WTC11 (cell line): ENCODE data around the gene SPDL1. TPM values are rescaled to one million over a fixed set of nuclear protein-coding genes. Genes with fewer than 3 reads are reported as not detected.

Experiments
- ATAC-seq: fragments of 200-7000 bp; cut with Tn5 transposase; 2 replicates; pipeline ENCODE4 v1.10.0; 2021; ENCODE audit warnings: mild to moderate bottlenecking, moderate library complexity
- CTCF ChIA-PET: fragments of 300-600 bp; sonication (Branson Sonifier 250); formaldehyde crosslinking; loops from one replicate; lab custom pipeline; 2021; ENCODE audit warnings: antibody characterized with exemption; lab: Charles Lee
- POLR2A ChIA-PET: fragments of 350-600 bp; sonication (Branson Sonifier 250); formaldehyde crosslinking; loops from one replicate; lab custom pipeline; 2021; ENCODE audit warnings: antibody characterized with exemption; lab: Charles Lee
- DNase-seq: peaks from one replicate; pipeline ENCODE4 v3.0.0; 2021; ENCODE audit warnings: low spot score
- H3K27ac Mint-ChIP-seq: 2 replicates; pipeline ENCODE4 v1.8.0; 2021; ENCODE audit warnings: mixed read lengths
- H3K27me3 Mint-ChIP-seq: 2 replicates; pipeline ENCODE4 v1.8.0; 2021; ENCODE audit warnings: low read depth, mild to moderate bottlenecking, moderate library complexity, mixed read lengths
- H3K36me3 Mint-ChIP-seq: 2 replicates; pipeline ENCODE4 v1.8.0; 2021; ENCODE audit warnings: mixed read lengths
- H3K4me1 Mint-ChIP-seq: 2 replicates; pipeline ENCODE4 v1.8.0; 2022; ENCODE audit warnings: mixed read lengths
- H3K4me3 Mint-ChIP-seq: 2 replicates; pipeline ENCODE4 v1.8.0; 2021; ENCODE audit warnings: mild to moderate bottlenecking, moderate library complexity, mixed read lengths
- H3K9me3 Mint-ChIP-seq: 2 replicates; pipeline ENCODE4 v1.8.0; 2021; ENCODE audit warnings: mixed read lengths
- ATF3 ChIP-seq: sonication (generic); formaldehyde crosslinking; conservative IDR thresholded peaks from 2 replicates; pipeline ENCODE4 v1.8.1; 2022; ENCODE audit warnings: mild to moderate bottlenecking, missing genetic modification reagents
- CREB1 ChIP-seq: sonication (generic); formaldehyde crosslinking; IDR thresholded peaks from 2 replicates; pipeline ENCODE4 v1.8.0; 2023; ENCODE audit warnings: mild to moderate bottlenecking, missing genetic modification reagents
- ELF4 ChIP-seq: sonication (generic); formaldehyde crosslinking; IDR thresholded peaks from 2 replicates; pipeline ENCODE4 v1.8.1; 2022; ENCODE audit warnings: low read depth, mild to moderate bottlenecking, moderate library complexity, missing genetic modification reagents
- ESRRA ChIP-seq: sonication (generic); formaldehyde crosslinking; IDR thresholded peaks from 2 replicates; pipeline ENCODE4 v1.8.1; 2022; ENCODE audit warnings: mild to moderate bottlenecking, missing genetic modification reagents, borderline replicate concordance
- FOXJ3 ChIP-seq: sonication (generic); formaldehyde crosslinking; IDR thresholded peaks from 2 replicates; pipeline ENCODE4 v1.9.0; 2021; ENCODE audit warnings: missing genetic modification reagents, mild to moderate bottlenecking, borderline replicate concordance
- GTF2I ChIP-seq: fragments of 250-450 bp; sonication (Bioruptor Pico); conservative IDR thresholded peaks from 2 replicates; pipeline ENCODE4 v1.4.0; 2021; ENCODE audit warnings: mild to moderate bottlenecking
- HMGXB4 ChIP-seq: sonication (generic); formaldehyde crosslinking; IDR thresholded peaks from 2 replicates; pipeline ENCODE4 v1.8.1; 2023; ENCODE audit warnings: mild to moderate bottlenecking, moderate library complexity, missing genetic modification reagents
- NFYB ChIP-seq: sonication (generic); formaldehyde crosslinking; conservative IDR thresholded peaks from 2 replicates; pipeline ENCODE4 v1.8.0; 2022; ENCODE audit warnings: low read depth, missing genetic modification reagents
- PREB ChIP-seq: sonication (generic); formaldehyde crosslinking; IDR thresholded peaks from 2 replicates; pipeline ENCODE4 v1.8.1; 2022; ENCODE audit warnings: mild to moderate bottlenecking, missing genetic modification reagents, moderate library complexity, borderline replicate concordance
- RELA ChIP-seq: sonication (generic); formaldehyde crosslinking; IDR thresholded peaks from 2 replicates; pipeline ENCODE4 v1.8.1; 2022; ENCODE audit warnings: missing genetic modification reagents, mild to moderate bottlenecking, borderline replicate concordance
- SMAD4 ChIP-seq: sonication (generic); formaldehyde crosslinking; IDR thresholded peaks from 2 replicates; pipeline ENCODE4 v1.8.0; 2022; ENCODE audit warnings: mild to moderate bottlenecking, missing genetic modification reagents
- SP1 ChIP-seq: sonication (generic); formaldehyde crosslinking; conservative IDR thresholded peaks from 2 replicates; pipeline ENCODE4 v1.8.1; 2022; ENCODE audit warnings: missing genetic modification reagents
- TEAD4 ChIP-seq: sonication (generic); formaldehyde crosslinking; IDR thresholded peaks from 2 replicates; pipeline ENCODE4 v1.8.0; 2022; ENCODE audit warnings: mild to moderate bottlenecking, missing genetic modification reagents
- ZBTB21 ChIP-seq: sonication (generic); formaldehyde crosslinking; IDR thresholded peaks from 2 replicates; pipeline ENCODE4 v1.8.1; 2023; ENCODE audit warnings: mild to moderate bottlenecking, missing genetic modification reagents, borderline replicate concordance
- ZNF416 ChIP-seq: fragments of 250-450 bp; sonication (Bioruptor Pico); IDR thresholded peaks from 2 replicates; pipeline ENCODE4 v1.9.0; 2021; ENCODE audit warnings: mild to moderate bottlenecking, inconsistent platforms
- ZSCAN18 ChIP-seq: fragments of 250-450 bp; sonication (Bioruptor Pico); IDR thresholded peaks from 2 replicates; pipeline ENCODE4 v2.1.2; 2022; ENCODE audit warnings: mild to moderate bottlenecking, moderate library complexity
- total RNA-seq: library from RNA; stranded (reverse); gene quantifications from 3 replicates; pipeline ENCODE4 v1.2.3, GENCODE V29; 2021
- TF ChIP-seq, protein P1 (sequence below): fragments of 250-450 bp; sonication (Bioruptor Pico); conservative IDR thresholded peaks from 2 replicates; pipeline ENCODE4 v1.9.0; 2021; ENCODE audit warnings: mild to moderate bottlenecking
- TF ChIP-seq, protein P2 (sequence below): sonication (generic); formaldehyde crosslinking; IDR thresholded peaks from 2 replicates; pipeline ENCODE4 v1.8.1; 2022; ENCODE audit warnings: missing genetic modification reagents, borderline replicate concordance
- TF ChIP-seq, protein P3 (sequence below): sonication (generic); formaldehyde crosslinking; IDR thresholded peaks from 2 replicates; pipeline ENCODE4 v1.8.0; 2022; ENCODE audit warnings: mild to moderate bottlenecking, missing genetic modification reagents
- TF ChIP-seq, protein P4 (sequence below): fragments of 250-450 bp; sonication (Bioruptor Pico); IDR thresholded peaks from 2 replicates; pipeline ENCODE4 v1.9.0; 2021; ENCODE audit warnings: mild to moderate bottlenecking
- TF ChIP-seq, protein P5 (sequence below): fragments of 250-450 bp; sonication (Bioruptor Pico); IDR thresholded peaks from 2 replicates; pipeline ENCODE4 v1.9.0; 2021; ENCODE audit warnings: moderate library complexity, mild to moderate bottlenecking, inconsistent platforms, borderline replicate concordance

Gene SPDL1
- total RNA-seq, 1 experiment from 2014 or later = 35.1 TPM

DNA sequence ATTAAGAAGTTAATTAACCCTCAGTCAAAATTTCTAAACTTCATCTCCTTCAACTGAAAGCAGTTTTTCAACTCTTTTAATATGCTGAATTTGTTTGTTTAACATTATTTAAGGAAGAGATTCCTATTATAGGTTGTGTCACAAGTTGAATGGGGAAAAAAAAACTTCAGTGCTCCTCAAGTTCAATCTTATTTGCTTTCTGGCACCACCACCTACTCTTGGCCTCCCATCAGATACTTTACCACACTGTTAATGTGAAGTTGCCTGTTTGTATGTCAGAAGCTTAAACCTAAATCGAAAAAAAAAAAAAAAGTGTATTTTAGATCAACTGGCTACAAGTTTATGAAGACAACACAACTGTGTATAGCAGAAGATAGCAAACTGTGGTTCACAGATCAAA, 49.4 kb downstream of the SPDL1 start:
- ChIA-PET POLR2A (no interaction called here), CTCF (no interaction called here)
- ATAC-seq (no peak), DNase-seq (no peak)
- H3K36me3 Mint-ChIP-seq = peaks cover 5% of the 10 kb centered on the region
- no peak overlapping the region for H3K27ac Mint-ChIP-seq
- H3K9me3 Mint-ChIP-seq = peaks cover 5% of the 10 kb centered on the region
- no peak for TF ChIP-seq TEAD4 (CRISPR knock-in tag)
- no peak for TF ChIP-seq NFYB
- TF ChIP-seq, protein P1, sequence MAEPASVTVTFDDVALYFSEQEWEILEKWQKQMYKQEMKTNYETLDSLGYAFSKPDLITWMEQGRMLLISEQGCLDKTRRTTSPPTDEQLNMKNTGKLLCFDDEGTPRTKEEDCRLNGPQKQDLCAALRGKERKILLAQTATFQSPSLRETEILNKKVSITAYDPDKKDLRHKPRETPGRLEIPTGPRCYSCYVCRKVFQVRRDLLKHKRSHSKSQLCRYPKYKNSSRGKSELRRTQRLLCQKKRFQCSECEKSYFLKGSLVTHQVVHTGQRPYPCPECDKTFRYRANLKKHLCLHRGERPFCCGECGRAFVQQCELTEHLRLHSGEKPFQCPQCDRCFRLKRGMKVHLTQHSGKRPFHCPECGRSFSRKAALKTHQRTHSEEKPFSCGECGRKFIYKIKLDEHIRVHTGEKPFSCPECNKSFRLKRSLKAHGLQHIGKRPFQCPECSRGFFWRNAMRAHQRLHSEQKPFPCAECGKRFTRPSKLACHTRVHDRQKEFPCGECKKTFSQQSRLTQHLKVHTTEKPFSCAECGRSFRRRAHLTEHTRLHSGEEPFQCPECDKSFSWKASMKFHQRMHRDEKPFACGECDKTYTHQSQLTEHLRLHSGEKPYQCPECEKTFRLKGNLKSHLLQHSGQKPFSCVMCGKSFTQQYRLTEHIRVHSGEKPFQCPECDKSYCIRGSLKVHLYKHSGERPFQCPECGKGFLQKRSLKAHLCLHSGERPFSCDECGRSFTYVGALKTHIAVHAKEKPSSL (CRISPR knock-in tag) = no peak
- no peak for TF ChIP-seq ZSCAN18
- TF ChIP-seq, protein P2, sequence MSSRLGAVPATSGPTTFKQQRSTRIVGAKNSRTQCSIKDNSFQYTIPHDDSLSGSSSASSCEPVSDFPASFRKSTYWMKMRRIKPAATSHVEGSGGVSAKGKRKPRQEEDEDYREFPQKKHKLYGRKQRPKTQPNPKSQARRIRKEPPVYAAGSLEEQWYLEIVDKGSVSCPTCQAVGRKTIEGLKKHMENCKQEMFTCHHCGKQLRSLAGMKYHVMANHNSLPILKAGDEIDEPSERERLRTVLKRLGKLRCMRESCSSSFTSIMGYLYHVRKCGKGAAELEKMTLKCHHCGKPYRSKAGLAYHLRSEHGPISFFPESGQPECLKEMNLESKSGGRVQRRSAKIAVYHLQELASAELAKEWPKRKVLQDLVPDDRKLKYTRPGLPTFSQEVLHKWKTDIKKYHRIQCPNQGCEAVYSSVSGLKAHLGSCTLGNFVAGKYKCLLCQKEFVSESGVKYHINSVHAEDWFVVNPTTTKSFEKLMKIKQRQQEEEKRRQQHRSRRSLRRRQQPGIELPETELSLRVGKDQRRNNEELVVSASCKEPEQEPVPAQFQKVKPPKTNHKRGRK (CRISPR knock-in tag) = no peak
- TF ChIP-seq SMAD4 (CRISPR knock-in tag) = no peak
- H3K4me3 Mint-ChIP-seq = no peak overlapping the region
- H3K4me1 Mint-ChIP-seq = peaks cover 11% of the 10 kb centered on the region; the same call in 1 of the 2 replicates
- H3K27me3 Mint-ChIP-seq = peaks cover 18% of the 10 kb centered on the region

GRCh38 chr5:169634606-169635005, 51.0 kb downstream of the SPDL1 start:
- peaks cover 30% of the 10 kb centered on the region for H3K27me3 Mint-ChIP-seq
- ATAC-seq = no peak
- TF ChIP-seq, protein P3, sequence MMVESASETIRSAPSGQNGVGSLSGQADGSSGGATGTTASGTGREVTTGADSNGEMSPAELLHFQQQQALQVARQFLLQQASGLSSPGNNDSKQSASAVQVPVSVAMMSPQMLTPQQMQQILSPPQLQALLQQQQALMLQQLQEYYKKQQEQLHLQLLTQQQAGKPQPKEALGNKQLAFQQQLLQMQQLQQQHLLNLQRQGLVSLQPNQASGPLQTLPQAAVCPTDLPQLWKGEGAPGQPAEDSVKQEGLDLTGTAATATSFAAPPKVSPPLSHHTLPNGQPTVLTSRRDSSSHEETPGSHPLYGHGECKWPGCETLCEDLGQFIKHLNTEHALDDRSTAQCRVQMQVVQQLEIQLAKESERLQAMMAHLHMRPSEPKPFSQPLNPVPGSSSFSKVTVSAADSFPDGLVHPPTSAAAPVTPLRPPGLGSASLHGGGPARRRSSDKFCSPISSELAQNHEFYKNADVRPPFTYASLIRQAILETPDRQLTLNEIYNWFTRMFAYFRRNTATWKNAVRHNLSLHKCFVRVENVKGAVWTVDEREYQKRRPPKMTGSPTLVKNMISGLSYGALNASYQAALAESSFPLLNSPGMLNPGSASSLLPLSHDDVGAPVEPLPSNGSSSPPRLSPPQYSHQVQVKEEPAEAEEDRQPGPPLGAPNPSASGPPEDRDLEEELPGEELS (CRISPR knock-in tag) = no peak
- TF ChIP-seq HMGXB4 (no peak), ELF4 (CRISPR knock-in tag) (no peak), SP1 (CRISPR knock-in tag) (no peak), ZNF416 (CRISPR knock-in tag) (no peak), ZBTB21 (CRISPR knock-in tag) (no peak), PREB (CRISPR knock-in tag) (no peak), GTF2I (no peak), RELA (no peak), ESRRA (CRISPR knock-in tag) (no peak), ATF3 (no peak), FOXJ3 (no peak), CREB1 (CRISPR knock-in tag) (no peak)
- TF ChIP-seq, protein P4, sequence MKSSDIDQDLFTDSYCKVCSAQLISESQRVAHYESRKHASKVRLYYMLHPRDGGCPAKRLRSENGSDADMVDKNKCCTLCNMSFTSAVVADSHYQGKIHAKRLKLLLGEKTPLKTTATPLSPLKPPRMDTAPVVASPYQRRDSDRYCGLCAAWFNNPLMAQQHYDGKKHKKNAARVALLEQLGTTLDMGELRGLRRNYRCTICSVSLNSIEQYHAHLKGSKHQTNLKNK = no peak
- TF ChIP-seq, protein P5, sequence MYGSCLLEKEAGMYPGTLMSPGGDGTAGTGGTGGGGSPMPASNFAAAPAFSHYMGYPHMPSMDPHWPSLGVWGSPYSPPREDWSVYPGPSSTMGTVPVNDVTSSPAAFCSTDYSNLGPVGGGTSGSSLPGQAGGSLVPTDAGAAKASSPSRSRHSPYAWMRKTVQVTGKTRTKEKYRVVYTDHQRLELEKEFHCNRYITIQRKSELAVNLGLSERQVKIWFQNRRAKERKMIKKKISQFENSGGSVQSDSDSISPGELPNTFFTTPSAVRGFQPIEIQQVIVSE (CRISPR knock-in tag) = no peak
- TF ChIP-seq, protein P2 (CRISPR knock-in tag) = no peak
- TF ChIP-seq, all 79 proteins: peak for 0
- CTCF ChIA-PET = no interaction called here
- Mint-ChIP-seq H3K9me3 (peaks cover 15% of the 10 kb centered on the region), H3K4me1 (peaks cover 11% of the 10 kb centered on the region; the same call in 1 of the 2 replicates), H3K27ac (no peak overlapping the region), H3K4me3 (no peak overlapping the region), H3K36me3 (peaks cover 16% of the 10 kb centered on the region)
- POLR2A ChIA-PET = no interaction called here
- no peak for DNase-seq
